Measurements from ENCODE around the gene TOR1AIP1.

DNA sequence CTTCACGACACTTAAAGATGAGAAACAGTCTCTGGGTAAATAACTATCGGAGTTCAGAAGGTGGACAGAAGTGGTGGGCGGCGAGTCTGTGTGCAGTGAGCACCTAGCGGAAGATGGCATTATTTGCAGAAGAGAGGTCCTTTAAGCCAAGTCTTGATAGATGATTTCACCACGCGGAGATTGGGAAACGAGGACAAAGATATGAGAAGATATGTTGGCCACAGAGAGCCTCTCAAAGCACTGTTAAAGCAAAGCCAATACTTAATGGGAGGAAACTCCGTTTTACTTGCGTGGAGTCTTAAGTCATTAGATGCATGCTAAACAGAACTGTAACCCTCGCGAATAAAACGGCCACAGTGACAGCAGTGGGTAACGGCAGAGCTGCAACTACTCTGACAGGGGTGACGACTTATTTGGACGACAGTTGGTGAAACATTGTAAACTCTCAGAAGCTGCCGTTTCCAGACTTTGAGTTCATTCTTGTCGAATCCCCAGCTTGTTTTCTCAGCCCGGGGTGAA is 71.9 kb downstream of the TOR1AIP1 start:
- TF ChIP-seq, protein P1, sequence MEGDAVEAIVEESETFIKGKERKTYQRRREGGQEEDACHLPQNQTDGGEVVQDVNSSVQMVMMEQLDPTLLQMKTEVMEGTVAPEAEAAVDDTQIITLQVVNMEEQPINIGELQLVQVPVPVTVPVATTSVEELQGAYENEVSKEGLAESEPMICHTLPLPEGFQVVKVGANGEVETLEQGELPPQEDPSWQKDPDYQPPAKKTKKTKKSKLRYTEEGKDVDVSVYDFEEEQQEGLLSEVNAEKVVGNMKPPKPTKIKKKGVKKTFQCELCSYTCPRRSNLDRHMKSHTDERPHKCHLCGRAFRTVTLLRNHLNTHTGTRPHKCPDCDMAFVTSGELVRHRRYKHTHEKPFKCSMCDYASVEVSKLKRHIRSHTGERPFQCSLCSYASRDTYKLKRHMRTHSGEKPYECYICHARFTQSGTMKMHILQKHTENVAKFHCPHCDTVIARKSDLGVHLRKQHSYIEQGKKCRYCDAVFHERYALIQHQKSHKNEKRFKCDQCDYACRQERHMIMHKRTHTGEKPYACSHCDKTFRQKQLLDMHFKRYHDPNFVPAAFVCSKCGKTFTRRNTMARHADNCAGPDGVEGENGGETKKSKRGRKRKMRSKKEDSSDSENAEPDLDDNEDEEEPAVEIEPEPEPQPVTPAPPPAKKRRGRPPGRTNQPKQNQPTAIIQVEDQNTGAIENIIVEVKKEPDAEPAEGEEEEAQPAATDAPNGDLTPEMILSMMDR (conservative IDR thresholded peaks at IDR 0.05), result no peak; the same call in 1 of the 2 replicates
- TF ChIP-seq EZH2 (IDR thresholded peaks at IDR 0.05; ENCODE audit: low read depth), result no peak
